ENCODE data around the gene DZIP1.
A peak's percentile ranks its signal among the peaks of the same experiment; 100 is the strongest.
"Not testable (repeated sequence)": the region's sequence is repeated elsewhere in the genome, so short reads cannot be mapped to it uniquely, and the experiment has no call there.

The DZIP1 gene, protein sequence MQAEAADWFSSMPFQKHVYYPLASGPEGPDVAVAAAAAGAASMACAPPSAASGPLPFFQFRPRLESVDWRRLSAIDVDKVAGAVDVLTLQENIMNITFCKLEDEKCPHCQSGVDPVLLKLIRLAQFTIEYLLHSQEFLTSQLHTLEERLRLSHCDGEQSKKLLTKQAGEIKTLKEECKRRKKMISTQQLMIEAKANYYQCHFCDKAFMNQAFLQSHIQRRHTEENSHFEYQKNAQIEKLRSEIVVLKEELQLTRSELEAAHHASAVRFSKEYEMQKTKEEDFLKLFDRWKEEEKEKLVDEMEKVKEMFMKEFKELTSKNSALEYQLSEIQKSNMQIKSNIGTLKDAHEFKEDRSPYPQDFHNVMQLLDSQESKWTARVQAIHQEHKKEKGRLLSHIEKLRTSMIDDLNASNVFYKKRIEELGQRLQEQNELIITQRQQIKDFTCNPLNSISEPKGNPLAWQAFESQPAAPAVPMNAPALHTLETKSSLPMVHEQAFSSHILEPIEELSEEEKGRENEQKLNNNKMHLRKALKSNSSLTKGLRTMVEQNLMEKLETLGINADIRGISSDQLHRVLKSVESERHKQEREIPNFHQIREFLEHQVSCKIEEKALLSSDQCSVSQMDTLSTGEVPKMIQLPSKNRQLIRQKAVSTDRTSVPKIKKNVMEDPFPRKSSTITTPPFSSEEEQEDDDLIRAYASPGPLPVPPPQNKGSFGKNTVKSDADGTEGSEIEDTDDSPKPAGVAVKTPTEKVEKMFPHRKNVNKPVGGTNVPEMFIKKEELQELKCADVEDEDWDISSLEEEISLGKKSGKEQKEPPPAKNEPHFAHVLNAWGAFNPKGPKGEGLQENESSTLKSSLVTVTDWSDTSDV

GRCh38 chr13:95644601-95645052, at the start of gene DZIP1:
Gene DZIP1, minus strand, starts transcription at chr13:95644706. Its CDS starts 2,677 bp downstream, at chr13:95642029.
- Histone ChIP-seq H3K27ac (no peak within 1 kb of the TSS), H3K4me2 (no peak within 1 kb of the TSS), H3K4me1 (no peaks in the 10 kb centered on the region), H3K9me3 (peaks cover 20% of the 10 kb centered on the region), H3K27me3 (no peaks in the 10 kb centered on the region), H3K4me3 (no peak within 1 kb of the TSS), H3K9ac (no peak within 1 kb of the TSS), H3K36me3 (no peaks in the 10 kb centered on the region), H4K20me1 (no peaks in the 10 kb centered on the region)
- no peak for TF ChIP-seq Cebpa-rat (IDR thresholded peaks at IDR 0.05)

DNA sequence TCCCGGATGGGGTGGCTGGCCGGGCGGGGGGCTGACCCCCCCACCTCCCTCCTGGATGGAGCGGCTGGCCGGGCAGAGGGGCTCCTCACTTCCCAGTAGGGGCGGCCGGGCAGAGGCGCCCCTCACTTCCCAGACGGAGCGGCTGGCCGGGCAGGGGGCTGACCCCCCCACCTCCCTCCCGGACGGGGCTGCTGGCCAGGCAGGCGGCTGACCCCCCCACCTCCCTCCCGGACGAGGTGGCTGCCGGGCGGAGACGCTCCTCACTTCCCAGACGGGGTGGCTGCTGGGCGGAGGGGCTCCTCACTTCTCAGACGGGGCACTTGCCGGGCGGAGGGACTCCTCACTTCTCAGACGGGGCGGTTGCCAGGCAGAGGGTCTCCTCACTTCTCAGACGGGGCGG, 46.5 kb upstream of the DZIP1 start:
- Histone ChIP-seq H3K9me3 (peaks cover 47% of the 10 kb centered on the region), H3K36me3 (peaks cover 12% of the 10 kb centered on the region)
- H3K27me3 ChIP-seq, H4K20me1 ChIP-seq, H3K9ac ChIP-seq, H3K4me1 ChIP-seq, H3K4me2 ChIP-seq, H3K27ac ChIP-seq, H3K4me3 ChIP-seq: not testable (repeated sequence)

DNA sequence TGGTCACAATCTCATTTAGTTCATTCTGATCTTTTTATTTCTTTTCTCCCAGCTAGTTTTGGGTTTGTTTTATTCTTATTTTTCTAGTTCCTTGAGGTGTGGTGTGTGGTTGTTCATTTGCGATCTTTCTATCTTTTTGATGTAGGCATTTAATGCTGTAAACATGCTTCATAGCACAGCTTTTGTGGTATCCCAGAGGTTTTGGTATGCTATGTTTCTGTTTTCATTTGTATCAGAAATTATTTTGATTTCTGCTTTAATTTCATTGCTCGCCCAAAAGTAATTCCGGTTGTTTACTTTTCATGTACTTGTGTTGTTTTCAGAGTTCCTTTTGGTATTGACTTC, 45.0 kb upstream of the DZIP1 start:
- Histone ChIP-seq H3K9me3 (peaks cover 61% of the 10 kb centered on the region), H3K27me3 (no peaks in the 10 kb centered on the region), H3K36me3 (peaks cover 21% of the 10 kb centered on the region), H3K9ac (no peak overlapping the region), H3K4me1 (no peaks in the 10 kb centered on the region), H3K4me3 (no peak overlapping the region), H3K4me2 (no peak overlapping the region), H4K20me1 (peaks cover 6% of the 10 kb centered on the region; the same call in 1 of the 2 replicates), H3K27ac (no peak overlapping the region)
- no peak for TF ChIP-seq Cebpa-rat (IDR thresholded peaks at IDR 0.05)

DNA sequence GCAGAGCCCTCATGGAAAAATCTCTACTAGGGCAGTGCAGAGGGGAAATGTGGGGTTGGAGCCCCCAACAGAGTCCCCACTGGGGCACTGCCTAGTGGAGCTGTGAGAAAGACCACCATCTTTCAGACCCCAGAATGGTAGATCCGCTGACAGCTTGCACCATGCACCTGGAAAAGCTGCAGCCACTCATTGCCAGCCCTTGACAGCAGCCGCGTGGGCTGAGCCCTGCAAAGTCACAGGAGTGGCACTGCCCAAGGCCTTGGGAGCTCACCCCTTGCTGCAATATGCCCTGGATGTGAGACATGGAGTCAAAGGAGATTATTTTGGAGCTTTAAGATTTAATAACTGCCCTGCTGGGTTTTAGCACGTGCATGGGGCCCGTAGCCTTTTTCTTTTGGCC, 40.5 kb upstream of the DZIP1 start:
- H3K27me3 ChIP-seq, H3K27ac ChIP-seq, H3K4me2 ChIP-seq, H3K4me1 ChIP-seq, H4K20me1 ChIP-seq, H3K9ac ChIP-seq, H3K4me3 ChIP-seq: not testable (repeated sequence)
- peaks cover 89% of the 10 kb centered on the region for H3K9me3 ChIP-seq
- H3K36me3 ChIP-seq, result peaks cover 31% of the 10 kb centered on the region

- Histone ChIP-seq H4K20me1 (peaks cover 6% of the 10 kb centered on the region; the same call in 1 of the 2 replicates), H3K4me1 (0 out of 2 replicates have a peak, but pooled peaks cover under 1% of the 10 kb centered on the region), H3K27me3 (no peaks in the 10 kb centered on the region), H3K4me2 (no peak overlapping the region), H3K9me3 (peaks cover 85% of the 10 kb centered on the region), H3K27ac (no peak overlapping the region), H3K9ac (no peak overlapping the region), H3K4me3 (no peak overlapping the region), H3K36me3 (peaks cover 31% of the 10 kb centered on the region)
- TF ChIP-seq Cebpa-rat (IDR thresholded peaks at IDR 0.05), result no peak
These were observed 39.9 kb upstream of the DZIP1 start for GRCh38 chr13:95684418-95684817.

- Histone ChIP-seq H4K20me1 (peaks cover 23% of the 10 kb centered on the region; the same call in 1 of the 2 replicates), H3K4me2 (no peak overlapping the region), H3K4me1 (peaks cover 27% of the 10 kb centered on the region), H3K27me3 (no peaks in the 10 kb centered on the region), H3K9me3 (peaks cover 38% of the 10 kb centered on the region), H3K27ac (no peak overlapping the region), H3K4me3 (no peak overlapping the region), H3K9ac (no peak overlapping the region), H3K36me3 (peaks cover 19% of the 10 kb centered on the region)
- no peak for TF ChIP-seq Cebpa-rat (IDR thresholded peaks at IDR 0.05)
These were observed 35.2 kb upstream of the DZIP1 start for GRCh38 chr13:95679722-95680121.

GRCh38 chr13:95678967-95679366, 34.5 kb upstream of the DZIP1 start:
- Histone ChIP-seq H3K9ac (no peak overlapping the region), H4K20me1 (peaks cover 23% of the 10 kb centered on the region; the same call in 1 of the 2 replicates), H3K4me2 (peak overlapping the region; percentile 87), H3K27ac (no peak overlapping the region), H3K9me3 (peaks cover 37% of the 10 kb centered on the region), H3K4me3 (0 out of 2 replicates have a peak overlapping the region, but pooled peaks have one; percentile 6), H3K27me3 (no peaks in the 10 kb centered on the region), H3K36me3 (peaks cover 13% of the 10 kb centered on the region), H3K4me1 (peaks cover 27% of the 10 kb centered on the region)
- TF ChIP-seq Cebpa-rat (IDR thresholded peaks at IDR 0.05), result no peak

DNA sequence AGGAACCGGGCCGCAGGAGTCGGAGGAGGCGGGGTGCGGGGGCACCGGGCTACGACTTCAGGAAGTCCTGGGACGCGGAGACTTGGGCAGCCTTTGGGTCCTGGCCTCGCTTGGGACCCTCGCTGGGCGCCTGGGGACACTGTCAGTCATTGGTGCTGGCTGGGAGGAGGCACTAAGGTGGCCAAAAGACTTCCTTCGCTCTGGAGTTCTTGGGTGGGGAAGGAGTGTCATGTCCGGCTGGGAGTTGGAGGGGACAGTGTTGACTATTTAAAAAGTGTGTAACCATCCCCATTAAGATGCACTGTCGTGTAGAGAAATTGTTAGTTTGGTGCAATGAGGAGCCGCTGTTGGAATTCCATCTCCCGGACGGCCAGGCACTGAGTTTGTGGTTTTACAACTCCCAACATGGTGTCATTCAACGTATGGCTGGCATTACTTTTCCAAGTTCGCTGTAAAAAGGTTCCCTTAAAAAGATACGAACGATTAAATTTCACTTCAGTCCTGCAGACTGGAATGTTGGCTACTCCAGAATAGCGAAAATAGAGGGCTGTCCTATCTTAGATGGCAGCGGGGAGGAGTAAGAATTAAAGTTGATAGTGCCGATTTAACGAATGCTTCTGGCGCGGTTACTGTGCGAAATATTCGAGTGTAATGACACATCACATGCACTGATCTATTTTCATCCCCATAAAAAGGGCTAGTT, 33.2 kb upstream of the DZIP1 start:
- H3K27ac ChIP-seq, result peak overlapping the region; percentile 95

DNA sequence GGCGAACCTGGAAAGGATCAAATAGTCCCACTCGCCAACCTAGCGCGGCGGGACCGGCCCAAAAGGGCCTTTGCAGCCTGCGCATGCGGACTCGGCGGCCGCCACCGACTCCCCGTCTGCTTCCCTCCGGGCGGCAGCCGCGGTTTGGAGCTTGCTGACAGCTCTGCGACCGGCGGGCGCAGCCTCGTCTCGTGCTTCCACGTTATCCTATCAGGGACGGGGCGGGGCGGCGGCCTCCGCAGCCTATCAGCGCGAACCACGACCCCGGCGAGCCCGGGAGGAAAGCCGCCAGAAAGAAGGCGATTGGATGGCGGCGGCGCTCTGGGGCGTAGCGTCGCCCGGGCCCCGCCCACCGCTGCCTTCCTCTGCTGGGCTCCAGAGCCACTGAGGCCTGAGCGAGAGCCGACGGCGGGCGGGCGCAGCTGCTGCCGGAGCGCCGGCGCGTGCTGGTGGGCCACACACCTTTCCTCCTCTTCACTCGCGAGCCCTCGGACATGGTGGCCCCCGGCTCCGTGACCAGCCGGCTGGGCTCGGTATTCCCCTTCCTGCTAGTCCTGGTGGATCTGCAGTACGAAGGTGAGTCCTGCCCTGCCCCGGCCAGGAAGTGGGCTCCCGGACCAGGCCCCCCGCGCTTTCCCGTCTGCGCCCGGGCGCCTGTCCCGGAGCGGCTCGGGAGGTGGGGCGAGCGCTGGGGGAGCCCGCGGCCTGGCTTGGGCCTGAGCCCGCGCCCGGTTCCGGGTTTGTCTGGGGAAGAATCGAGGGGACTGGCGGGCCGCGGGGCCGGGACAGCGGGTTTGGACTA, 32.5 kb upstream of the DZIP1 start, which contains the start of gene DNAJC3:
Gene DNAJC3, plus strand, starts transcription at position 378 of the 802 bp plus-strand sequence. Its CDS starts 117 bp downstream, at position 495.
- peaks cover 27% of the 10 kb centered on the region for H3K4me1 ChIP-seq
- peaks cover 10% of the 10 kb centered on the region for H3K36me3 ChIP-seq
- TF ChIP-seq Cebpa-rat (IDR thresholded peaks at IDR 0.05), result no peak
- peak within 1 kb of the TSS; percentile 96 for H3K4me3 ChIP-seq
- peak within 1 kb of the TSS; percentile 90 for H3K4me2 ChIP-seq
- H4K20me1 ChIP-seq, result peaks cover 23% of the 10 kb centered on the region; the same call in 1 of the 2 replicates
- no peaks in the 10 kb centered on the region for H3K27me3 ChIP-seq
- H3K9ac ChIP-seq, result peak within 1 kb of the TSS; percentile 97
- peaks cover 29% of the 10 kb centered on the region for H3K9me3 ChIP-seq
- peak within 1 kb of the TSS; percentile 95 for H3K27ac ChIP-seq

More for the DNA sequence above, 33.2 kb upstream of the DZIP1 start:
- no peak for TF ChIP-seq Cebpa-rat (IDR thresholded peaks at IDR 0.05)
- H3K36me3 ChIP-seq, result peaks cover 8% of the 10 kb centered on the region
- peak overlapping the region; percentile 87 for H3K4me2 ChIP-seq
- peaks cover 34% of the 10 kb centered on the region for H3K9me3 ChIP-seq
- H3K4me3 ChIP-seq, result peak overlapping the region; percentile 96
- H3K27me3 ChIP-seq, result no peaks in the 10 kb centered on the region
- H3K9ac ChIP-seq, result peak overlapping the region; percentile 97
- peaks cover 23% of the 10 kb centered on the region; the same call in 1 of the 2 replicates for H4K20me1 ChIP-seq
- peaks cover 27% of the 10 kb centered on the region for H3K4me1 ChIP-seq

All from BLaER1 (cell line).